ENCODE measurements around the gene DHX40. TPM values are rescaled to one million over a fixed set of nuclear protein-coding genes. Genes with fewer than 3 reads are reported as not detected.

DHX40 gene
- polyA plus RNA-seq, 1 of the 3 experiments (the other 2 are of a cell fraction) = 33.8 TPM

- Histone ChIP-seq H3K36me3 (replicated peaks in 1 of 2; ENCODE audit: control insufficient read depth in 1 of 2, insufficient read depth in 2 of 2, low read length in 1 of 2) (no peaks in the 10 kb centered on the region), H3K4me3 (ENCODE audit: low read depth in 2 of 2, low read length in 1 of 2) (no peak overlapping the region), H3K9me2 (no peaks in the 10 kb centered on the region), H3K27me3 (ENCODE audit: insufficient read depth) (no peaks in the 10 kb centered on the region), H3K4me1 (ENCODE audit: control insufficient read depth in 1 of 2, insufficient read depth in 2 of 2, low read depth in 1 of 2, low read length in 1 of 2) (peaks cover 9 to 11% of the 10 kb centered on the region in 2 experiments), H2AFZ (ENCODE audit: low read depth) (no peak overlapping the region; the same call in 1 of the 2 replicates), H3K9me3 (no peaks in the 10 kb centered on the region), H3K9ac (no peak overlapping the region), H3K79me2 (ENCODE audit: insufficient read depth) (no peaks in the 10 kb centered on the region), H4K20me1 (ENCODE audit: insufficient read depth) (no peaks in the 10 kb centered on the region), H3F3A (replicated peaks; ENCODE audit: insufficient read depth) (peaks cover 11% of the 10 kb centered on the region), H3K4me2 (no peak overlapping the region), H3K27ac (ENCODE audit: low read depth in 2 of 2, low read length in 1 of 2) (peak overlapping the region in 1 of 2 experiments; percentile 93; a peak in 2 of 4 replicates)
- POLR2A ChIA-PET = no interaction called here
- 84% methylated on average over 1 of the region's 1 CpG for WGBS (ENCODE audit: low lambda C conversion rate)
- TF ChIP-seq USF2 (IDR thresholded peaks at IDR 0.05; ENCODE audit: borderline replicate concordance, low read depth, low read length) (no peak), MEF2A (IDR thresholded peaks at IDR 0.05; ENCODE audit: borderline replicate concordance, low read depth) (no peak), MAX (IDR thresholded peaks at IDR 0.05; ENCODE audit: low read depth) (no peak), EZH2phosphoT487 (IDR thresholded peaks at IDR 0.05; ENCODE audit: borderline replicate concordance, low read depth) (no peak), GABPA (IDR thresholded peaks at IDR 0.05; ENCODE audit: low read depth) (no peak), RAD21 (IDR thresholded peaks at IDR 0.05; ENCODE audit: low read length) (no peak), RCOR1 (IDR thresholded peaks at IDR 0.05; ENCODE audit: low read length) (no peak), EP300 (IDR thresholded peaks at IDR 0.05; ENCODE audit: borderline replicate concordance in 1 of 2, low read depth in 1 of 2, low read length in 1 of 2) (no peak), SMC3 (IDR thresholded peaks at IDR 0.05; ENCODE audit: low read depth, low read length) (no peak), SIN3A (IDR thresholded peaks at IDR 0.05; ENCODE audit: borderline replicate concordance, low read depth, low read length) (no peak), CTCF (IDR thresholded peaks at IDR 0.05) (no peak), IRF3 (IDR thresholded peaks at IDR 0.05; ENCODE audit: low read depth, low read length) (no peak), FOXM1 (IDR thresholded peaks at IDR 0.05; ENCODE audit: low read depth) (no peak)
- CTCF ChIA-PET = interaction anchor here (0.9 to 3.1 kb wide), 5 partner anchors 10 to 85 kb away, joined by 3 to 20 read pairs (median 4); no protein-coding TSS in a partner anchor
- no peak for DNase-seq
These were observed 19.5 kb upstream of the DHX40 start for GRCh38 chr17:59545942-59546341.

Measured in SK-N-SH (cell line).